ENCODE data around the gene VPS52.

- TF ChIP-seq CTCF (IDR thresholded peaks at IDR 0.05) (no peak), POLR2A (IDR thresholded peaks at IDR 0.05) (no peak)
Measured at GRCh38 chr6:33290459-33290858, 18.8 kb upstream of the VPS52 start.
